Prostate gland (tissue), 1 donor: ENCODE measurements around the gene IFNAR1.

Source experiments
- POLR2A ChIP-seq: fragments of 450-650 bp; IDR thresholded peaks from one replicate; pipeline ENCODE4 v1.6.1; 2016; ENCODE audit warnings: antibody characterized with exemption, mild to moderate bottlenecking
- POLR2AphosphoS5 ChIP-seq: sonication (generic); formaldehyde crosslinking; IDR thresholded peaks from one replicate; pipeline ENCODE4 v1.6.1; 2017; ENCODE audit warnings: antibody characterized with exemption

DNA sequence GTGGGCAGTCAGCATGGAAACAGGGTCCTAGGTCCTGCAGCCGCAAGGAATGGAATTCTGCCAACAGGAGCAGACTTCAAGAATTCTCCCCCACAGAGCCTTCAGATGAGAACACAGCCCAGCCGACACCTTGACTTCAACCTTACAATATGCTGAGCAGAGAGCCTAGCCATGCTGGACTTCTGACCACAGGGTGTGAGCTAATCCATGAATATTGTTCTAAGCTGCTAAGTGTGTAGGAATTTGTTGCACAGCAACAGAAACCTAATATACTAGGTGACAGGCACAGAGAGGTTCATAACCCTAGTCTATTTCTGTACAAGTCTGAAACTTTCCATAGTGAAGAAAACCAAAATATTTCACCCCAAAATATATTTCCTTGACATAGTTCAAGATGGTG, 45.5 kb downstream of the IFNAR1 start:
- TF ChIP-seq POLR2A (no peak), POLR2AphosphoS5 (no peak)
